T-helper 9 cell (primary cell): ENCODE measurements around the gene NTN3.
"Not testable (repeated sequence)": the region's sequence is repeated elsewhere in the genome, so short reads cannot be mapped to it uniquely, and the experiment has no call there.

Experiments
- DNase-seq: peaks from one replicate; pipeline ENCODE4 v3.0.0-alpha.2; 2020
- total RNA-seq, 2 donors: gene quantifications; one replicate each; lab custom pipeline; 2026; lab: John Stamatoyannopoulos, UW

Gene NTN3
- 0 reads per million in 2 donors for total RNA-seq

- no peak for DNase-seq
Observed at GRCh38 chr16:2471016-2471652, at the start of gene NTN3. TSS of gene NTN3 (plus strand) at chr16:2471297. CDS start at chr16:2471702, 405 bp downstream.

GRCh38 chr16:2422123-2422867 is 48.8 kb upstream of the NTN3 start:
- no peak for DNase-seq

GRCh38 chr16:2424061-2425007 is 46.8 kb upstream of the NTN3 start:
- no peak for DNase-seq

GRCh38 chr16:2425008-2425518 is 46.0 kb upstream of the NTN3 start:
- DNase-seq, result no peak

- no peak for DNase-seq
Observed at GRCh38 chr16:2425825-2426430, 45.2 kb upstream of the NTN3 start.

- DNase-seq, result no peak
Observed at GRCh38 chr16:2426941-2427361, 44.1 kb upstream of the NTN3 start.

- no peak for DNase-seq
Observed at GRCh38 chr16:2427526-2427925, 43.6 kb upstream of the NTN3 start.

- DNase-seq, result no peak
Observed at GRCh38 chr16:2428051-2428783, 42.9 kb upstream of the NTN3 start.

GRCh38 chr16:2428784-2429033 is 42.4 kb upstream of the NTN3 start:
- peak; percentile 12 for DNase-seq

- DNase-seq, result peak; percentile 97
Observed at GRCh38 chr16:2429034-2429770, 41.9 kb upstream of the NTN3 start, which contains the start of gene CCNF. TSS of gene CCNF (plus strand) at chr16:2429447. CDS start at chr16:2429482, 35 bp downstream.

GRCh38 chr16:2429771-2430663 is 41.1 kb upstream of the NTN3 start:
- no peak for DNase-seq

- no peak for DNase-seq
Observed at GRCh38 chr16:2432286-2432685, 38.8 kb upstream of the NTN3 start.

- DNase-seq, result no peak
Observed at GRCh38 chr16:2432801-2433505, 38.1 kb upstream of the NTN3 start.

- not testable (repeated sequence) for DNase-seq
Observed at GRCh38 chr16:2435236-2435635, 35.9 kb upstream of the NTN3 start.

GRCh38 chr16:2436110-2436509 is 35.0 kb upstream of the NTN3 start:
- DNase-seq, result no peak

GRCh38 chr16:2437032-2437790 is 33.9 kb upstream of the NTN3 start:
- DNase-seq, result no peak

GRCh38 chr16:2438121-2438520 is 33.0 kb upstream of the NTN3 start:
- no peak for DNase-seq

- no peak for DNase-seq
Observed at GRCh38 chr16:2439598-2439997, 31.5 kb upstream of the NTN3 start.
